HepG2 (cell line): ENCODE measurements around the gene YBX2. TPM values are rescaled to one million over a fixed set of nuclear protein-coding genes. Genes with fewer than 3 reads are reported as not detected.

ENCODE experiments used
- FLYWCH1 ChIP-seq: sonication (generic); formaldehyde crosslinking; IDR thresholded peaks from 2 replicates; pipeline ENCODE4 v1.8.1; 2023; ENCODE audit warnings: mild to moderate bottlenecking, missing genetic modification reagents
- HDAC1 ChIP-seq: sonication (generic); formaldehyde crosslinking; IDR thresholded peaks from 2 replicates; pipeline ENCODE4 v1.5.1; 2020; ENCODE audit warnings: mild to moderate bottlenecking, missing genetic modification reagents
- MTA1 ChIP-seq: sonication (generic); formaldehyde crosslinking; IDR thresholded peaks from 2 replicates; pipeline ENCODE4 v1.4.0; 2020; ENCODE audit warnings: missing genetic modification reagents, mild to moderate bottlenecking, borderline replicate concordance
- MXD4 ChIP-seq: IDR thresholded peaks from 2 replicates; pipeline ENCODE4 v1.6.1; 2016; ENCODE audit warnings: mild to moderate bottlenecking, missing biosample characterization, missing genetic modification reagents
- PHF5A ChIP-seq: IDR thresholded peaks from one replicate; pipeline ENCODE4 v1.6.1; 2018; ENCODE audit warnings: low read depth, missing genetic modification reagents; ENCODE audit not compliant: unreplicated experiment
- PHF8 ChIP-seq: sonication (generic); formaldehyde crosslinking; IDR thresholded peaks from 2 replicates; pipeline ENCODE4 v1.5.0; 2020; ENCODE audit warnings: missing genetic modification reagents
- PRPF4 ChIP-seq: fragments of 200-400 bp; formaldehyde crosslinking; IDR thresholded peaks from 2 replicates; pipeline ENCODE4 v1.6.1; 2016; ENCODE audit warnings: low read length, low read depth; ENCODE audit not compliant: poor library complexity, severe bottlenecking
- REXO4 ChIP-seq: sonication (generic); formaldehyde crosslinking; IDR thresholded peaks from 2 replicates; pipeline ENCODE4 v1.8.0; 2022; ENCODE audit warnings: missing genetic modification reagents, mild to moderate bottlenecking, borderline replicate concordance
- SMAD1 ChIP-seq: sonication (generic); formaldehyde crosslinking; IDR thresholded peaks from 2 replicates; pipeline ENCODE4 v1.4.0; 2020; ENCODE audit warnings: missing genetic modification reagents, low read depth, mild to moderate bottlenecking, borderline replicate concordance
- SMYD3 ChIP-seq: sonication (generic); formaldehyde crosslinking; IDR thresholded peaks from 2 replicates; pipeline ENCODE4 v1.8.1; 2023; ENCODE audit warnings: mild to moderate bottlenecking, missing genetic modification reagents
- SP140L ChIP-seq: sonication (generic); formaldehyde crosslinking; IDR thresholded peaks from 2 replicates; pipeline ENCODE4 v1.4.0; 2020; ENCODE audit warnings: missing genetic modification reagents, borderline replicate concordance
- ZC3H4 ChIP-seq: sonication (generic); formaldehyde crosslinking; IDR thresholded peaks from 2 replicates; pipeline ENCODE4 v1.4.0; 2020; ENCODE audit warnings: missing genetic modification reagents, borderline replicate concordance
- ZFYVE20 ChIP-seq: sonication (generic); formaldehyde crosslinking; IDR thresholded peaks from 2 replicates; pipeline ENCODE4 v1.8.0; 2023; ENCODE audit warnings: low read depth, mild to moderate bottlenecking, moderate library complexity, missing genetic modification reagents, borderline replicate concordance
- ZNF235 ChIP-seq: sonication (generic); formaldehyde crosslinking; IDR thresholded peaks from 2 replicates; pipeline ENCODE4 v1.8.1; 2023; ENCODE audit warnings: mild to moderate bottlenecking, missing genetic modification reagents, borderline replicate concordance
- ZNF441 ChIP-seq: sonication (generic); formaldehyde crosslinking; IDR thresholded peaks from 2 replicates; pipeline ENCODE4 v1.7.0; 2021; ENCODE audit warnings: missing genetic modification reagents, borderline replicate concordance
- polyA plus RNA-seq, 8 experiments: library from polyadenylated mRNA; depleted of rRNA in 3 of 8; stranded (reverse) in 7 of 8; unstranded in 1 of 8; fragments of >200 nt; fragmentation: Illumina TruSeq in 4 of 8; extraction: Trizol in 4 of 8; gene quantifications; 2 replicates each; pipeline versions ENCODE4 v1.2.1 to v1.2.3, GENCODE V29; 2011 to 2016; ENCODE audit warnings: low read depth in 4 of 8, missing spikeins in 1 of 8, mixed read lengths in 1 of 8; ENCODE audit not compliant: insufficient read depth in 1 of 8
- total RNA-seq, 5 experiments: library from RNA; depleted of rRNA; stranded (reverse); fragments of >200 nt; fragmentation: Illumina TruSeq; extraction: Trizol; gene quantifications; 2 replicates each; pipeline ENCODE4 v1.2.3, GENCODE V29; 2016; ENCODE audit warnings: low read depth in 1 of 5
- TF ChIP-seq, protein P1 (sequence below): sonication (generic); formaldehyde crosslinking; IDR thresholded peaks from 2 replicates; pipeline ENCODE4 v1.9.0; 2022; ENCODE audit warnings: low read depth, missing genetic modification reagents
- TF ChIP-seq, protein P2 (sequence below): sonication (generic); formaldehyde crosslinking; IDR thresholded peaks from 2 replicates; pipeline ENCODE4 v1.8.0; 2022; ENCODE audit warnings: missing genetic modification reagents, mild to moderate bottlenecking, moderate library complexity, borderline replicate concordance
- TF ChIP-seq, protein P3 (sequence below): sonication (generic); formaldehyde crosslinking; IDR thresholded peaks from 2 replicates; pipeline ENCODE4 v1.9.0; 2021; ENCODE audit warnings: missing genetic modification reagents, borderline replicate concordance
- TF ChIP-seq, protein P4 (sequence below): sonication (generic); formaldehyde crosslinking; IDR thresholded peaks from 2 replicates; pipeline ENCODE4 v1.5.0; 2020; ENCODE audit warnings: missing genetic modification reagents
- TF ChIP-seq, protein P5 (sequence below): IDR thresholded peaks from 2 replicates; pipeline ENCODE4 v1.6.1; 2018; ENCODE audit warnings: missing genetic modification reagents, mild to moderate bottlenecking, missing compliant biosample characterization

Gene YBX2
- total and polyA plus RNA-seq, 2 of the 13 experiments (the other 11 are each of a cell fraction or from before 2014, with no cell fraction given) = 0.12 to 0.22 TPM

DNA sequence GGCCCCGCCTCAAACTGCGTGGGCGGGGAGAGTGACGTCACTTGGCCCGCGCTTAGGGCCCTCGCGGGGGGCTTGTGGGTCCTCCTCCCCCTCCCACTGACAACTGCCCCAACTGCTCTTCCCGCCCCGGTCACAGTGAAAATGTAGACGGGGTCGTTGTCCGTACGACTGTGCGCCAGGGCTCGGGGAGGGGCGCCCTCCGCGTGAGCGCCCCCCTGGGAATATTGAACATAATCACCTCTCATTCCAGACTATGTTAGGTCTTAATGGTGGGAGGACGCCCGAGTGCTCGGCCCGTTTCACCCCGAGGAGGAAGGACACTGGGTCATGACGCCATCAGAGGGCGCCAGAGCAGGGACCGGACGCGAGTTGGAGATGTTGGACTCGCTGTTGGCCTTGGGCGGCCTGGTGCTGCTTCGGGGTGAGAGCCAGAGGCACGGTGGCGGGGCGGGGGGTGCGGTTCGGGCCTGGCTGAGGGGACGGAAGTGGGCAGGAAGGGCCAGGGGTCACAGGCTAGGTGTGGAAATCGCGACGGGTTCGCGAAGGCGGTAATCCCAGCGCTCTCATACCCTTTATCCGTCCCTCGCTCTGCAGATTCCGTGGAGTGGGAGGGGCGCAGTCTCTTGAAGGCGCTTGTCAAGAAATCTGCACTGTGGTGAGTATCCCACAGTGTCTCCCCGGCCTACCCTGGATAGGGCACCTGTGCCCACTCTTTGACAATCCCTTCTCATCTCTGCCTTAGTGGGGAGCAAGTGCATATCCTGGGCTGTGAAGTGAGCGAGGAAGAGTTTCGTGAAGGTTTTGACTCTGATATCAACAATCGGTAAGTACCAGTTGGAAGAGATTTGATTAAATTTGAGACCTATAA lies 42.0 kb downstream of the YBX2 start, which contains the start of gene ELP5 (continued):
- TF ChIP-seq, protein P1, sequence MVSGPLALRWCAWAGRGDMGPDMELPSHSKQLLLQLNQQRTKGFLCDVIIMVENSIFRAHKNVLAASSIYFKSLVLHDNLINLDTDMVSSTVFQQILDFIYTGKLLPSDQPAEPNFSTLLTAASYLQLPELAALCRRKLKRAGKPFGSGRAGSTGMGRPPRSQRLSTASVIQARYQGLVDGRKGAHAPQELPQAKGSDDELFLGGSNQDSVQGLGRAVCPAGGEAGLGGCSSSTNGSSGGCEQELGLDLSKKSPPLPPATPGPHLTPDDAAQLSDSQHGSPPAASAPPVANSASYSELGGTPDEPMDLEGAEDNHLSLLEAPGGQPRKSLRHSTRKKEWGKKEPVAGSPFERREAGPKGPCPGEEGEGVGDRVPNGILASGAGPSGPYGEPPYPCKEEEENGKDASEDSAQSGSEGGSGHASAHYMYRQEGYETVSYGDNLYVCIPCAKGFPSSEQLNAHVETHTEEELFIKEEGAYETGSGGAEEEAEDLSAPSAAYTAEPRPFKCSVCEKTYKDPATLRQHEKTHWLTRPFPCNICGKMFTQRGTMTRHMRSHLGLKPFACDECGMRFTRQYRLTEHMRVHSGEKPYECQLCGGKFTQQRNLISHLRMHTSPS = peak; percentile 41; the same call in 1 of the 2 replicates
- peak; percentile 87 for TF ChIP-seq PHF8
- no peak for TF ChIP-seq SMYD3 (CRISPR knock-in tag)
- TF ChIP-seq, protein P2, sequence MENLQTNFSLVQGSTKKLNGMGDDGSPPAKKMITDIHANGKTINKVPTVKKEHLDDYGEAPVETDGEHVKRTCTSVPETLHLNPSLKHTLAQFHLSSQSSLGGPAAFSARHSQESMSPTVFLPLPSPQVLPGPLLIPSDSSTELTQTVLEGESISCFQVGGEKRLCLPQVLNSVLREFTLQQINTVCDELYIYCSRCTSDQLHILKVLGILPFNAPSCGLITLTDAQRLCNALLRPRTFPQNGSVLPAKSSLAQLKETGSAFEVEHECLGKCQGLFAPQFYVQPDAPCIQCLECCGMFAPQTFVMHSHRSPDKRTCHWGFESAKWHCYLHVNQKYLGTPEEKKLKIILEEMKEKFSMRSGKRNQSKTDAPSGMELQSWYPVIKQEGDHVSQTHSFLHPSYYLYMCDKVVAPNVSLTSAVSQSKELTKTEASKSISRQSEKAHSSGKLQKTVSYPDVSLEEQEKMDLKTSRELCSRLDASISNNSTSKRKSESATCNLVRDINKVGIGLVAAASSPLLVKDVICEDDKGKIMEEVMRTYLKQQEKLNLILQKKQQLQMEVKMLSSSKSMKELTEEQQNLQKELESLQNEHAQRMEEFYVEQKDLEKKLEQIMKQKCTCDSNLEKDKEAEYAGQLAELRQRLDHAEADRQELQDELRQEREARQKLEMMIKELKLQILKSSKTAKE (CRISPR knock-in tag) = no peak
- no peak for TF ChIP-seq ZFYVE20 (CRISPR knock-in tag)
- no peak for TF ChIP-seq PRPF4
- TF ChIP-seq, protein P3, sequence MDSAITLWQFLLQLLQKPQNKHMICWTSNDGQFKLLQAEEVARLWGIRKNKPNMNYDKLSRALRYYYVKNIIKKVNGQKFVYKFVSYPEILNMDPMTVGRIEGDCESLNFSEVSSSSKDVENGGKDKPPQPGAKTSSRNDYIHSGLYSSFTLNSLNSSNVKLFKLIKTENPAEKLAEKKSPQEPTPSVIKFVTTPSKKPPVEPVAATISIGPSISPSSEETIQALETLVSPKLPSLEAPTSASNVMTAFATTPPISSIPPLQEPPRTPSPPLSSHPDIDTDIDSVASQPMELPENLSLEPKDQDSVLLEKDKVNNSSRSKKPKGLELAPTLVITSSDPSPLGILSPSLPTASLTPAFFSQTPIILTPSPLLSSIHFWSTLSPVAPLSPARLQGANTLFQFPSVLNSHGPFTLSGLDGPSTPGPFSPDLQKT (CRISPR knock-in tag) = no peak
- no peak for TF ChIP-seq ZC3H4 (CRISPR knock-in tag)
- TF ChIP-seq, protein P4, sequence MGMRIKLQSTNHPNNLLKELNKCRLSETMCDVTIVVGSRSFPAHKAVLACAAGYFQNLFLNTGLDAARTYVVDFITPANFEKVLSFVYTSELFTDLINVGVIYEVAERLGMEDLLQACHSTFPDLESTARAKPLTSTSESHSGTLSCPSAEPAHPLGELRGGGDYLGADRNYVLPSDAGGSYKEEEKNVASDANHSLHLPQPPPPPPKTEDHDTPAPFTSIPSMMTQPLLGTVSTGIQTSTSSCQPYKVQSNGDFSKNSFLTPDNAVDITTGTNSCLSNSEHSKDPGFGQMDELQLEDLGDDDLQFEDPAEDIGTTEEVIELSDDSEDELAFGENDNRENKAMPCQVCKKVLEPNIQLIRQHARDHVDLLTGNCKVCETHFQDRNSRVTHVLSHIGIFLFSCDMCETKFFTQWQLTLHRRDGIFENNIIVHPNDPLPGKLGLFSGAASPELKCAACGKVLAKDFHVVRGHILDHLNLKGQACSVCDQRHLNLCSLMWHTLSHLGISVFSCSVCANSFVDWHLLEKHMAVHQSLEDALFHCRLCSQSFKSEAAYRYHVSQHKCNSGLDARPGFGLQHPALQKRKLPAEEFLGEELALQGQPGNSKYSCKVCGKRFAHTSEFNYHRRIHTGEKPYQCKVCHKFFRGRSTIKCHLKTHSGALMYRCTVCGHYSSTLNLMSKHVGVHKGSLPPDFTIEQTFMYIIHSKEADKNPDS = no peak
- TF ChIP-seq ZNF441 = no peak; the same call in 1 of the 2 replicates
- TF ChIP-seq, protein P5, sequence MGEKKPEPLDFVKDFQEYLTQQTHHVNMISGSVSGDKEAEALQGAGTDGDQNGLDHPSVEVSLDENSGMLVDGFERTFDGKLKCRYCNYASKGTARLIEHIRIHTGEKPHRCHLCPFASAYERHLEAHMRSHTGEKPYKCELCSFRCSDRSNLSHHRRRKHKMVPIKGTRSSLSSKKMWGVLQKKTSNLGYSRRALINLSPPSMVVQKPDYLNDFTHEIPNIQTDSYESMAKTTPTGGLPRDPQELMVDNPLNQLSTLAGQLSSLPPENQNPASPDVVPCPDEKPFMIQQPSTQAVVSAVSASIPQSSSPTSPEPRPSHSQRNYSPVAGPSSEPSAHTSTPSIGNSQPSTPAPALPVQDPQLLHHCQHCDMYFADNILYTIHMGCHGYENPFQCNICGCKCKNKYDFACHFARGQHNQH (CRISPR knock-in tag) = peak; percentile 72
- TF ChIP-seq MTA1 = peak; percentile 88
- no peak for TF ChIP-seq PHF5A
- TF ChIP-seq SP140L (CRISPR knock-in tag) = no peak
- TF ChIP-seq FLYWCH1 (CRISPR knock-in tag) = no peak
- no peak for TF ChIP-seq SMAD1 (CRISPR knock-in tag)
- no peak; the same call in 1 of the 2 replicates for TF ChIP-seq MXD4 (CRISPR knock-in tag)
- TF ChIP-seq ZNF235 (CRISPR knock-in tag) = 0 out of 2 replicates have a peak, but pooled peaks have one; percentile 73
- no peak for TF ChIP-seq REXO4 (CRISPR knock-in tag)
- peak; percentile 94 for TF ChIP-seq HDAC1 (CRISPR knock-in tag)
